K562 (cell line): ENCODE results near the gene GNAZ. TPM values are rescaled to one million over a fixed set of nuclear protein-coding genes. Genes with fewer than 3 reads are reported as not detected.
"Not testable (repeated sequence)": the region's sequence is repeated elsewhere in the genome, so short reads cannot be mapped to it uniquely, and the experiment has no call there.

ENCODE experiments used
- ATAC-seq: fragments of 200-7000 bp; cut with Tn5 transposase; 3 replicates; pipeline ENCODE4 v1.9.1; 2020; ENCODE audit warnings: moderate library complexity
- BruUV-seq: library from RNA; stranded (reverse); fragments of 400-500 nt; replicated peaks from 2 replicates; lab custom pipeline; 2021; lab: Mats Ljungman, UMichigan
- CTCF ChIA-PET: fragments of 300-600 bp; formaldehyde crosslinking; extraction: SDS; loops from one replicate; lab custom pipeline; 2021; ENCODE audit warnings: low intra/inter-chr PET ratio; lab: Yijun Ruan, JAX
- POLR2A ChIA-PET: fragments of 300-600, 350-650 bp; sonication (Branson Sonifier 250); formaldehyde crosslinking; extraction: SDS; loops from one replicate; lab custom pipeline; 2021; ENCODE audit warnings: antibody characterized with exemption, inconsistent platforms; lab: Yijun Ruan, JAX
- DNase-seq, 4 experiments: peaks; one replicate each; pipeline versions ENCODE4 v3.0.0 to v3.0.0-alpha.2; 2011 to 2018; ENCODE audit warnings: low spot score in 3 of 4, mixed read lengths in 3 of 4; ENCODE audit errors: extremely low read depth in 1 of 4
- FAIRE-seq: peaks from 2 replicates; lab custom pipeline; 2011; peaks lifted over from hg19 to GRCh38; lab: Jason Lieb, UNC
- H2AFZ ChIP-seq: 2 replicates; pipeline ENCODE4 v1.6.0; 2011; ENCODE audit warnings: low read depth, low read length, control low read depth, inconsistent platforms
- H3K27ac ChIP-seq: fragments of 200-600 bp; 3 replicates; pipeline ENCODE4 v1.8.0; 2011; ENCODE audit warnings: low read depth, mild to moderate bottlenecking, control low read depth, inconsistent platforms, low read length, moderate library complexity, mixed read lengths; ENCODE audit errors: extremely low read depth
- H3K27me3 ChIP-seq, 2 experiments: fragments of 300-600 bp in 1 of 2; 2 replicates in 1 of 2; 3 replicates in 1 of 2; pipeline versions ENCODE4 v1.6.0 to v1.8.0; 2011; ENCODE audit warnings: inconsistent platforms in 2 of 2, low read length in 2 of 2, mild to moderate bottlenecking in 1 of 2, mixed read lengths in 1 of 2, moderate library complexity in 1 of 2; ENCODE audit not compliant: control insufficient read depth in 2 of 2, insufficient read depth in 2 of 2
- H3K36me3 ChIP-seq: fragments of 300-600 bp; 3 replicates; pipeline ENCODE4 v1.8.0; 2011; ENCODE audit warnings: mild to moderate bottlenecking, low read length, inconsistent platforms; ENCODE audit not compliant: control insufficient read depth, insufficient read depth
- H3K4me1 ChIP-seq, 2 experiments: fragments of 200-600 bp in 1 of 2; replicated peaks in 1 of 2; 2 replicates in 1 of 2; 3 replicates in 1 of 2; pipeline versions ENCODE4 v1.5.1 to v1.8.0; 2011; ENCODE audit warnings: inconsistent platforms in 2 of 2, low read length in 2 of 2, mild to moderate bottlenecking in 1 of 2, mixed read lengths in 1 of 2, moderate library complexity in 1 of 2; ENCODE audit not compliant: control insufficient read depth in 2 of 2, insufficient read depth in 2 of 2
- H3K4me2 ChIP-seq: 2 replicates; pipeline ENCODE4 v1.6.1; 2011; ENCODE audit warnings: low read length, control low read depth, inconsistent platforms, mixed read lengths; ENCODE audit not compliant: insufficient read depth
- H3K4me3 ChIP-seq: fragments of 200-600 bp; sonication (generic), shearing (Covaris generic); 2 replicates; pipeline ENCODE4 v1.5.1; 2016; ENCODE audit warnings: control low read depth, inconsistent platforms
- H3K79me2 ChIP-seq: fragments of 200-600 bp; 3 replicates; pipeline ENCODE4 v1.8.0; 2011; ENCODE audit warnings: low read length, inconsistent platforms; ENCODE audit not compliant: control insufficient read depth, insufficient read depth
- H3K9ac ChIP-seq, 2 experiments: 2 replicates each; pipeline versions ENCODE4 v1.6.0 to v1.6.1; 2011; ENCODE audit warnings: low read depth in 2 of 2, low read length in 2 of 2, control low read depth in 1 of 2, inconsistent platforms in 1 of 2, mild to moderate bottlenecking in 1 of 2, mixed read lengths in 1 of 2; ENCODE audit not compliant: insufficient read depth in 1 of 2
- H3K9me1 ChIP-seq: one replicate; pipeline ENCODE4 v1.6.0; 2011; ENCODE audit warnings: inconsistent platforms, mild to moderate bottlenecking, low read length, moderate library complexity; ENCODE audit not compliant: control insufficient read depth, insufficient read depth
- H3K9me3 ChIP-seq: replicated peaks from 2 replicates; pipeline ENCODE4 v1.5.1; 2011; ENCODE audit warnings: low read depth, low read length, inconsistent platforms; ENCODE audit not compliant: control insufficient read depth, insufficient read depth
- H4K20me1 ChIP-seq: replicated peaks from 2 replicates; pipeline ENCODE4 v1.6.1; 2011; ENCODE audit warnings: low read length, inconsistent platforms, mixed read lengths; ENCODE audit not compliant: control insufficient read depth, insufficient read depth
- DACH1 ChIP-seq: fragments of 450-650 bp; IDR thresholded peaks from 2 replicates; pipeline ENCODE4 v1.6.1; 2018; ENCODE audit not compliant: partially characterized antibody
- MYBL2 ChIP-seq, 2 experiments: fragments of 450-650 bp in 1 of 2; sonication (generic) in 1 of 2; formaldehyde crosslinking in 1 of 2; IDR thresholded peaks; 2 replicates each; pipeline versions ENCODE4 v1.6.1 to v1.8.1; 2017 to 2022; ENCODE audit warnings: borderline replicate concordance in 1 of 2, inconsistent platforms in 1 of 2, low read depth in 1 of 2, mild to moderate bottlenecking in 1 of 2, missing genetic modification reagents in 1 of 2, moderate library complexity in 1 of 2
- STAT6 ChIP-seq: sonication (generic); formaldehyde crosslinking; IDR thresholded peaks from 2 replicates; pipeline ENCODE4 v1.8.1; 2023; ENCODE audit warnings: mild to moderate bottlenecking, missing genetic modification reagents
- TEAD4 ChIP-seq, 2 experiments: sonication (generic) in 1 of 2; formaldehyde crosslinking in 1 of 2; IDR thresholded peaks; 2 replicates each; pipeline versions ENCODE4 v1.6.1 to v1.8.0; 2012 to 2022; ENCODE audit warnings: borderline replicate concordance in 1 of 2, inconsistent platforms in 1 of 2, low read length in 1 of 2, mild to moderate bottlenecking in 1 of 2, missing genetic modification reagents in 1 of 2
- WGBS: fragments of 100-300 bp; shearing (Covaris generic); methylation state at CpG from one replicate; pipeline ENCODE4 v1.1.6; 2016; ENCODE audit warnings: low coverage, mixed read lengths; ENCODE audit not compliant: insufficient coverage; ENCODE audit errors: missing lambda C conversion rate; 5-methylcytosine and 5-hydroxymethylcytosine counted together
- in situ Hi-C: fragments of 300-500 bp; cut with MboI; formaldehyde crosslinking; loops from 4 replicates; pipeline ENCODE4 v1.15.0; 2018; ENCODE audit warnings: inconsistent platforms, mixed read lengths
- intact Hi-C: fragments of 100-400 bp; cut with micrococcal nuclease; formaldehyde crosslinking; loops from 2 replicates; pipeline ENCODE4 v1.14.2; 2022
- polyA plus RNA-seq, 8 experiments: library from polyadenylated mRNA; depleted of rRNA in 4 of 8; stranded (reverse) in 5 of 8; unstranded in 3 of 8; fragments of >200 nt; fragmentation: Nextera tagmentation in 2 of 8; fragmentation: Illumina TruSeq in 1 of 8; extraction: Ambion mirVana in 2 of 8; extraction: Trizol in 1 of 8; gene quantifications; 2 replicates each; pipeline versions ENCODE4 v1.2.1 to v1.2.3, GENCODE V29; 2011 to 2014; ENCODE audit warnings: inconsistent platforms in 1 of 8, missing spikeins in 1 of 8
- total RNA-seq, 7 experiments: library from RNA; depleted of rRNA in 6 of 7; stranded (reverse); fragments of >200 nt in 6 of 7; fragmentation: Illumina TruSeq in 2 of 7; extraction: Trizol in 2 of 7; gene quantifications; 2 replicates each; pipeline versions ENCODE4 v1.2.1 to v1.2.3, GENCODE V29; 2011 to 2021; ENCODE audit warnings: low replicate concordance in 1 of 7
- TF ChIP-seq, protein P1 (sequence below), 2 experiments: fragments of 200-800 bp in 1 of 2; sonication (Bioruptor generic) in 1 of 2; sonication (generic) in 1 of 2; formaldehyde crosslinking in 1 of 2; IDR thresholded peaks in 1 of 2; conservative IDR thresholded peaks in 1 of 2; 2 replicates each; pipeline versions ENCODE4 v1.5.0 to v1.6.1; 2016 to 2020; ENCODE audit warnings: missing compliant biosample characterization in 1 of 2, missing genetic modification characterization in 1 of 2, missing genetic modification reagents in 1 of 2

The GNAZ gene
- total and polyA plus RNA-seq, 9 of the 15 experiments (the other 6 are each of a cell fraction or from before 2014, with no cell fraction given): 0.04 to 0.22 (median 0.13) TPM; not detected in 3

GRCh38 chr22:23050546-23050945, 19.8 kb upstream of the GNAZ start:
- ATAC-seq; H3K9me3 ChIP-seq; DNase-seq; FAIRE-seq; H3K27ac ChIP-seq; in situ Hi-C loops; H2AFZ ChIP-seq; H3K9ac ChIP-seq; H3K4me1 ChIP-seq; H4K20me1 ChIP-seq; H3K4me2 ChIP-seq; H3K9me1 ChIP-seq; CTCF ChIA-PET; H3K36me3 ChIP-seq; intact Hi-C loops; BruUV-seq; H3K79me2 ChIP-seq; H3K4me3 ChIP-seq; TF ChIP-seq TEAD4 (IDR thresholded peaks at IDR 0.05; ENCODE audit: low read length); MYBL2 (CRISPR knock-in tag; IDR thresholded peaks at IDR 0.05; ENCODE audit: borderline replicate concordance): not testable (repeated sequence)
- TF ChIP-seq TEAD4 (CRISPR knock-in tag; IDR thresholded peaks at IDR 0.05; ENCODE audit: borderline replicate concordance): 0 out of 2 replicates have a peak, but pooled peaks have one; percentile 21
- TF ChIP-seq MYBL2 (IDR thresholded peaks at IDR 0.05; ENCODE audit: low read depth): peak; percentile 4; the same call in 1 of the 2 replicates
- H3K27me3 ChIP-seq: peaks cover 0 to 21% of the 10 kb centered on the region in 2 experiments; a peak in 3 of 5 replicates
- 0% methylated on average over 1 of the region's 1 CpG for WGBS
- POLR2A ChIA-PET: interaction anchor here (0.9 to 2.0 kb wide), 5 partner anchors 8 to 45 kb away, joined by 3 to 16 read pairs (median 3); partner anchors contain the start of gene GNAZ

GRCh38 chr22:23053051-23053707, 17.1 kb upstream of the GNAZ start:
- Histone ChIP-seq H3K4me3 (no peak overlapping the region), H3K36me3 (no peaks in the 10 kb centered on the region), H3K79me2 (no peaks in the 10 kb centered on the region), H3K9ac (no peak overlapping the region), H3K9me3 (no peaks in the 10 kb centered on the region), H3K27me3 (peaks cover 0 to 21% of the 10 kb centered on the region in 2 experiments; a peak in 3 of 5 replicates), H3K9me1 (no peaks in the 10 kb centered on the region), H3K4me1 (no peaks in the 10 kb centered on the region), H4K20me1 (peaks cover 6% of the 10 kb centered on the region; the same call in 1 of the 2 replicates), H2AFZ (no peak overlapping the region), H3K4me2 (no peak overlapping the region), H3K27ac (no peak overlapping the region)
- ChIA-PET POLR2A (interaction anchor here (5.6 kb wide), 1 partner anchor 12 kb away, joined by 37 read pairs; no protein-coding TSS in a partner anchor), CTCF (no interaction called here)
- BruUV-seq: no TSS peak
- under 1% methylated on average over 5 of the region's 5 CpGs for WGBS
- intact Hi-C loops (no loop called here), in situ Hi-C loops (no loop called here)
- DNase-seq (no peak), ATAC-seq (peak; percentile 45), FAIRE-seq (no peak)
- TF ChIP-seq STAT6 (CRISPR knock-in tag) (0 out of 2 replicates have a peak, but pooled peaks have one; percentile 23), DACH1 (no peak)
- TF ChIP-seq, protein P1, sequence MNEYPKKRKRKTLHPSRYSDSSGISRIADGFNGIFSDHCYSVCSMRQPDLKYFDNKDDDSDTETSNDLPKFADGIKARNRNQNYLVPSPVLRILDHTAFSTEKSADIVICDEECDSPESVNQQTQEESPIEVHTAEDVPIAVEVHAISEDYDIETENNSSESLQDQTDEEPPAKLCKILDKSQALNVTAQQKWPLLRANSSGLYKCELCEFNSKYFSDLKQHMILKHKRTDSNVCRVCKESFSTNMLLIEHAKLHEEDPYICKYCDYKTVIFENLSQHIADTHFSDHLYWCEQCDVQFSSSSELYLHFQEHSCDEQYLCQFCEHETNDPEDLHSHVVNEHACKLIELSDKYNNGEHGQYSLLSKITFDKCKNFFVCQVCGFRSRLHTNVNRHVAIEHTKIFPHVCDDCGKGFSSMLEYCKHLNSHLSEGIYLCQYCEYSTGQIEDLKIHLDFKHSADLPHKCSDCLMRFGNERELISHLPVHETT (CRISPR knock-in tag; conservative IDR thresholded peaks at IDR 0.05 in 1 of 2, IDR thresholded peaks at IDR 0.05 in 1 of 2): 0 out of 4 replicates have a peak, but pooled peaks of 1 of the 2 experiments have one; percentile 47
